ENCODE results near the gene RIMOC1.

GRCh38 chr5:41924526-41924871, 20.4 kb downstream of the RIMOC1 start:
- TF ChIP-seq EZH2phosphoT487 (conservative IDR thresholded peaks at IDR 0.05; ENCODE audit: low read length) (no peak), CTCF (IDR thresholded peaks at IDR 0.05; ENCODE audit: insufficient read depth, low read length, poor library complexity, severe bottlenecking) (no peak)

All from SU-DHL-6 (cell line).